Mesendoderm (in vitro differentiated cells): Measurements from ENCODE around the gene SELPLG.

Experiments
- DNase-seq: peaks from one replicate; pipeline ENCODE4 v3.0.0; 2013
- H2AK5ac ChIP-seq: 2 replicates; pipeline ENCODE4 v1.6.1; 2013; ENCODE audit warnings: low read length, inconsistent platforms
- H2BK120ac ChIP-seq: 2 replicates; pipeline ENCODE4 v1.6.1; 2013; ENCODE audit warnings: low read depth, mild to moderate bottlenecking, low read length, moderate library complexity, mixed read lengths
- H2BK15ac ChIP-seq: replicated peaks from 2 replicates; pipeline ENCODE4 v1.6.1; 2013; ENCODE audit warnings: low read depth, mild to moderate bottlenecking, moderate library complexity
- H2BK5ac ChIP-seq: 2 replicates; pipeline ENCODE4 v1.6.1; 2013; ENCODE audit warnings: low read length, inconsistent platforms
- H3K18ac ChIP-seq: 2 replicates; pipeline ENCODE4 v1.6.1; 2013; ENCODE audit warnings: mild to moderate bottlenecking, low read length, mixed read lengths
- H3K23ac ChIP-seq: one replicate; pipeline ENCODE4 v1.6.1; 2013; ENCODE audit warnings: low read length
- H3K27ac ChIP-seq: 2 replicates; pipeline ENCODE4 v1.5.1; 2013; ENCODE audit warnings: low read depth, mild to moderate bottlenecking, inconsistent platforms, low read length, moderate library complexity
- H3K27me3 ChIP-seq: 2 replicates; pipeline ENCODE4 v1.6.1; 2013; ENCODE audit warnings: low read length, control low read depth, mild to moderate bottlenecking, inconsistent platforms; ENCODE audit not compliant: insufficient read depth, poor library complexity
- H3K36me3 ChIP-seq: 2 replicates; pipeline ENCODE4 v1.6.1; 2013; ENCODE audit warnings: low read length, inconsistent platforms; ENCODE audit not compliant: control insufficient read depth, insufficient read depth
- H3K4ac ChIP-seq: one replicate; pipeline ENCODE4 v1.6.1; 2013; ENCODE audit warnings: low read depth, mild to moderate bottlenecking, low read length, moderate library complexity
- H3K4me1 ChIP-seq: 2 replicates; pipeline ENCODE4 v1.6.1; 2013; ENCODE audit warnings: low read depth, low read length, inconsistent platforms; ENCODE audit not compliant: control insufficient read depth
- H3K4me2 ChIP-seq: 2 replicates; pipeline ENCODE4 v1.6.1; 2013; ENCODE audit warnings: low read length
- H3K4me3 ChIP-seq: 2 replicates; pipeline ENCODE4 v1.5.1; 2013; ENCODE audit warnings: mild to moderate bottlenecking, low read length
- H3K56ac ChIP-seq: one replicate; pipeline ENCODE4 v1.6.1; 2013; ENCODE audit warnings: low read length
- H3K79me1 ChIP-seq: 2 replicates; pipeline ENCODE4 v1.6.1; 2013; ENCODE audit warnings: low read length, inconsistent platforms
- H3K79me2 ChIP-seq: 2 replicates; pipeline ENCODE4 v1.6.1; 2013; ENCODE audit warnings: mild to moderate bottlenecking, low read length; ENCODE audit not compliant: control insufficient read depth, insufficient read depth
- H3K9ac ChIP-seq: 2 replicates; pipeline ENCODE4 v1.6.1; 2013; ENCODE audit warnings: low read length, inconsistent platforms
- H4K5ac ChIP-seq: one replicate; pipeline ENCODE4 v1.6.1; 2013; ENCODE audit warnings: low read length
- H4K8ac ChIP-seq: one replicate; pipeline ENCODE4 v1.6.1; 2013; ENCODE audit warnings: low read depth, mild to moderate bottlenecking, control low read depth, low read length, moderate library complexity
- WGBS: extraction: QIAGEN DNeasy Blood & Tissue Kit; methylation state at CpG from one replicate; pipeline ENCODE4 v1.1.7; 2013; ENCODE audit warnings: low lambda C conversion rate, missing lambda C conversion rate; ENCODE audit not compliant: insufficient coverage; ENCODE audit errors: extremely low coverage; 5-methylcytosine and 5-hydroxymethylcytosine counted together

The SELPLG gene

GRCh38 chr12:108627134-108627920, 6.4 kb downstream of the SELPLG start:
- H4K8ac ChIP-seq: no peak overlapping the region
- no peak overlapping the region for H3K23ac ChIP-seq
- no peak overlapping the region for H3K9ac ChIP-seq
- H3K4me1 ChIP-seq: no peaks in the 10 kb centered on the region
- H3K56ac ChIP-seq: no peak overlapping the region
- no peak overlapping the region for H3K4me3 ChIP-seq
- H2AK5ac ChIP-seq: no peak overlapping the region
- H3K4me2 ChIP-seq: no peak overlapping the region
- DNase-seq: no peak
- no peak overlapping the region for H3K18ac ChIP-seq
- no peaks in the 10 kb centered on the region for H3K79me1 ChIP-seq
- no peak overlapping the region for H4K5ac ChIP-seq
- H2BK5ac ChIP-seq: no peak overlapping the region
- no peak overlapping the region for H2BK120ac ChIP-seq
- no peak overlapping the region for H2BK15ac ChIP-seq
- H3K36me3 ChIP-seq: no peaks in the 10 kb centered on the region
- no peak overlapping the region for H3K4ac ChIP-seq
- H3K79me2 ChIP-seq: no peaks in the 10 kb centered on the region
- no peaks in the 10 kb centered on the region for H3K27me3 ChIP-seq
- H3K27ac ChIP-seq: no peak overlapping the region
- WGBS: no CpG with 5 or more reads among the region's 8 CpGs

GRCh38 chr12:108625228-108625627, 8.5 kb downstream of the SELPLG start:
- DNase-seq: no peak
- no peak overlapping the region for H3K4me3 ChIP-seq
- no peak overlapping the region for H4K8ac ChIP-seq
- no peak overlapping the region for H2BK120ac ChIP-seq
- no peak overlapping the region for H2AK5ac ChIP-seq
- H3K18ac ChIP-seq: no peak overlapping the region
- no peak overlapping the region for H2BK15ac ChIP-seq
- no peak overlapping the region for H3K56ac ChIP-seq
- H4K5ac ChIP-seq: no peak overlapping the region
- H3K36me3 ChIP-seq: no peaks in the 10 kb centered on the region
- H3K79me1 ChIP-seq: no peaks in the 10 kb centered on the region
- H3K4me1 ChIP-seq: no peaks in the 10 kb centered on the region
- H2BK5ac ChIP-seq: no peak overlapping the region
- no CpG with 5 or more reads among the region's 3 CpGs for WGBS
- no peak overlapping the region for H3K9ac ChIP-seq
- no peak overlapping the region for H3K4ac ChIP-seq
- H3K4me2 ChIP-seq: no peak overlapping the region
- H3K27ac ChIP-seq: no peak overlapping the region
- no peak overlapping the region for H3K23ac ChIP-seq
- no peaks in the 10 kb centered on the region for H3K79me2 ChIP-seq
- no peaks in the 10 kb centered on the region for H3K27me3 ChIP-seq

GRCh38 chr12:108623577-108623976, 10.1 kb downstream of the SELPLG start:
- Histone ChIP-seq H3K4me1 (no peaks in the 10 kb centered on the region), H3K4me2 (no peak overlapping the region), H2BK120ac (no peak overlapping the region), H3K56ac (no peak overlapping the region), H3K36me3 (no peaks in the 10 kb centered on the region), H3K4me3 (no peak overlapping the region), H4K8ac (no peak overlapping the region), H3K79me1 (no peaks in the 10 kb centered on the region), H3K79me2 (no peaks in the 10 kb centered on the region), H3K27me3 (no peaks in the 10 kb centered on the region), H3K23ac (no peak overlapping the region), H3K27ac (no peak overlapping the region), H2AK5ac (no peak overlapping the region), H2BK5ac (no peak overlapping the region), H2BK15ac (no peak overlapping the region), H3K18ac (no peak overlapping the region), H3K4ac (no peak overlapping the region), H3K9ac (no peak overlapping the region), H4K5ac (no peak overlapping the region)
- DNase-seq: no peak
- WGBS: no CpG with 5 or more reads among the region's 8 CpGs

GRCh38 chr12:108622921-108623514, 10.7 kb downstream of the SELPLG start:
- Histone ChIP-seq H3K27ac (no peak overlapping the region), H3K4ac (no peak overlapping the region), H3K79me1 (no peaks in the 10 kb centered on the region), H3K4me1 (no peaks in the 10 kb centered on the region), H2BK120ac (no peak overlapping the region), H3K27me3 (no peaks in the 10 kb centered on the region), H3K79me2 (no peaks in the 10 kb centered on the region), H4K5ac (no peak overlapping the region), H3K9ac (no peak overlapping the region), H3K23ac (no peak overlapping the region), H4K8ac (no peak overlapping the region), H2AK5ac (no peak overlapping the region), H2BK5ac (no peak overlapping the region), H3K36me3 (no peaks in the 10 kb centered on the region), H3K4me3 (no peak overlapping the region), H3K56ac (no peak overlapping the region), H3K4me2 (no peak overlapping the region), H3K18ac (no peak overlapping the region), H2BK15ac (no peak overlapping the region)
- no CpG with 5 or more reads among the region's 14 CpGs for WGBS
- no peak for DNase-seq

GRCh38 chr12:108622421-108622820, 11.3 kb downstream of the SELPLG start:
- Histone ChIP-seq H3K36me3 (no peaks in the 10 kb centered on the region), H3K4me2 (no peak overlapping the region), H4K5ac (no peak overlapping the region), H3K79me2 (no peaks in the 10 kb centered on the region), H3K23ac (no peak overlapping the region), H3K18ac (no peak overlapping the region), H3K27ac (no peak overlapping the region), H3K4me3 (no peak overlapping the region), H3K79me1 (no peaks in the 10 kb centered on the region), H4K8ac (no peak overlapping the region), H3K56ac (no peak overlapping the region), H3K27me3 (no peaks in the 10 kb centered on the region), H2BK5ac (no peak overlapping the region), H3K4me1 (no peaks in the 10 kb centered on the region), H2AK5ac (no peak overlapping the region), H2BK120ac (no peak overlapping the region), H3K4ac (no peak overlapping the region), H2BK15ac (no peak overlapping the region), H3K9ac (no peak overlapping the region)
- WGBS: no CpG with 5 or more reads among the region's 4 CpGs
- DNase-seq: peak; percentile 94
